CD4-positive, alpha-beta T cell treated with Interleukin-15 for 4 hours (primary cell): ENCODE results near the gene SLC25A6.
"Not testable (repeated sequence)": the region's sequence is repeated elsewhere in the genome, so short reads cannot be mapped to it uniquely, and the experiment has no call there.

Source experiments
- DNase-seq: peaks from one replicate; pipeline ENCODE4 v3.0.0-alpha.2; 2020; ENCODE audit warnings: low spot score

Gene SLC25A6

GRCh38 chrX:1354036-1355019 is 37.6 kb downstream of the SLC25A6 start:
- DNase-seq: no peak

- no peak for DNase-seq
Observed at GRCh38 chrX:1351981-1352714, 39.8 kb downstream of the SLC25A6 start.

- DNase-seq: not testable (repeated sequence)
Observed at GRCh38 chrX:1349606-1350005, 42.3 kb downstream of the SLC25A6 start.

GRCh38 chrX:1341545-1342184 is 50.2 kb downstream of the SLC25A6 start:
- DNase-seq: no peak

- no peak for DNase-seq
Observed at GRCh38 chrX:1336948-1337779, 54.7 kb downstream of the SLC25A6 start.

- DNase-seq: peak; percentile 12
Observed at GRCh38 chrX:1336331-1336943, 55.5 kb downstream of the SLC25A6 start, which contains the start of gene IL3RA. Gene IL3RA (plus strand): TSS chrX:1336785. CDS start chrX:1341766, 4,981 bp downstream.
